Activated CD4-positive, alpha-beta T cell treated with anti-CD3 and anti-CD28 coated beads, Interleukin-2, Interleukin-4, amounts not matched to agents 100 ng/mL and 50 ng/mL, durations not matched to agents 16 hours and 8 hours (primary cell): ENCODE data around the gene NCOA7.
A peak's percentile ranks its signal among the peaks of the same experiment; 100 is the strongest.

ENCODE experiments used
- DNase-seq: peaks from one replicate; pipeline ENCODE4 v3.0.0-alpha.2; 2020; ENCODE audit warnings: low spot score

Gene NCOA7

DNA sequence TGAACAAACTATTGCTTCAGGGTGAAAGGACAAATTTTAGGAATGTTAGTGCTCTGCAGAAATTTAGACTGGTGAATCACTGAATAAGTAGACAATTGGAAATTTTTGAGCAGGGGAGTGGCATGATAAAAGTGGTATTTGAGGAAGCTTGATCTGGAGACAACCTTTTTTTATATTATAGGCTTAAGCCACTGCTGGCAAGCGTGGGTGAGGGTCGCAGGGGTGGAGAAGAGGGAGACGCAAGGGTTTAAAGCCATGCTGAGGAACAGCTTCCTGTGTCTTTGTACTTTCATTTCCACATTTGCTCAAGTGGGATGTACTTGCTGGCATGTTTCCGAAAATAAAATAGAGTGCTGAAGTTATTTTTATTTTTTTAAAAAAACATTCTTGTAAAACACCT, 23.7 kb downstream of the NCOA7 start:
- DNase-seq = no peak

DNA sequence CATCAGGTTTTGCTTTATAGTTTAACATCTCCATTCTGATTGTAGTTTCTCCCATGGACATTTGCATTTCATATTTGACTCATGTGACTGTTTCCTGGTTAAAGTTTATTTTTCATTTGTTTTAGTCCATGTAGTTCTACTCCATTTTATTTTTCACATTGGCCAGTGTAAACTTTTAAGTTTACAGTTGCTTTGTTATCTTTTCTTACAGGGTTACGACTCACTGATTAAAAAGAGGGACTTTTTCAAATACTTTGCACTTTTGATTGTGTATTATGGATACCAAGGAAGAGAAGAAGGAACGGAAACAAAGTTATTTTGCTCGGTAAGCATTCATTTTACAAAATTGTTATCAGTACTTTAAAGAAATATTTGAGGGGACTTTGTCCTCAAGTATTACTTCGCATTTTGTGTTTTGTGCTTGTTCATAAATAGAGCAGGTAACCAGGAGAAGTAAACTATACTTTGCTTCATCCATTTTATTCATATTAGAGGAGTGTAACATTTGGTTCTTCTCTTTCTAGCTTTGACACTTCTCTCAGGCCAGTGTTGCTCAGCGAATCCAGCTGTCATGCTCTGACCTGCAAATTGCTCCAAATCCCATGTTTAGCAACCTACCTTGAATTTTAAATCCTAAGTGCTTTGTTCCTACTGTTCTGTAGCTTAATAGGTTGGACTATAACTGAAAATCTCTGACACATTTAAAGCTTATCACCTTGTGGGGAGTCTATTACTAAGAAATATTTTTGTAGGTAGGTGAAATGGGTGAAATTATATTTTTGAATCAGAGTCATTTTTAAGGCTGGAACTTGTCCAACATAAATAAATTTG, 24.5 kb downstream of the NCOA7 start:
- DNase-seq = no peak

DNA sequence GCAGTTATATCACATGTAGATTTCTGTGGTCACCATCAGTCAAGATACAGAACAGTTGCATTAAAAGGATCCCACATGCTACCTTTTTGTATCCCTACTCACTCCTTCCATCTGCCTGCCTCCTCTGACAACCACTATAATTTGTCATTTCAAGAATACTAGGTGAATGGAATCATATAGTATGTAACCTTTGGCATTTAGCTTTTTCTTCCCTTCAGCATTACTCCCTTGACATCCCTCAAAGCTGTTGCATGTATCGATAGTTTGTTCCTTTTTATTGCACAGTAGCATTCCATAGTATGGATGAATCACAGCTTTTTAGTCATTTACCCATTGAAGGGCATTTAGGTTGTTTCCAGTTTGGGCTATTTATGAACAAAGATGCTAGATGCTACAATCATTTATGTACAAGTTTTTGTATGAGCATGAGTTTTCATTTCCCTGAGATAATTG, 26.1 kb downstream of the NCOA7 start:
- DNase-seq = no peak

DNA sequence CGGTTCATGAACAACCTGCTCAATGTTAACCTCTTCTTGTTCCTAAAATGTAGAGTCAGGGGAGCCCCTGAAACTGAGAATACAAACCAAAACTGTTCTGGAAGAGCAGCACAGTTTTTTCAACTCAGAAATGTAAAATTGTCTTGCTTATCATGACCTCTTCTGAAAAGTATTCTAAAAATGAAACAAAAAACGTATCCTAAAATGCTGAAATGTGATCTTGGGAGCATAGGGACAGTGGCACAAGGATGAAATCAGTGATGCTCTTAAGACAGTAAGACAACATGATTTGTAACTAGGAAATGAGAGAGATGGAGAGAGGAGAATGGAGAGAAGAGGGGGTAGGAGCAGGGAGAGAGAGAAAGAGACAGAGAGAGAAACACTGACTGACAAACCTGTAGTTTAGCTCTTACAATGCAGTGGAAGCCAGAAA, 27.5 kb downstream of the NCOA7 start:
- DNase-seq = no peak

DNA sequence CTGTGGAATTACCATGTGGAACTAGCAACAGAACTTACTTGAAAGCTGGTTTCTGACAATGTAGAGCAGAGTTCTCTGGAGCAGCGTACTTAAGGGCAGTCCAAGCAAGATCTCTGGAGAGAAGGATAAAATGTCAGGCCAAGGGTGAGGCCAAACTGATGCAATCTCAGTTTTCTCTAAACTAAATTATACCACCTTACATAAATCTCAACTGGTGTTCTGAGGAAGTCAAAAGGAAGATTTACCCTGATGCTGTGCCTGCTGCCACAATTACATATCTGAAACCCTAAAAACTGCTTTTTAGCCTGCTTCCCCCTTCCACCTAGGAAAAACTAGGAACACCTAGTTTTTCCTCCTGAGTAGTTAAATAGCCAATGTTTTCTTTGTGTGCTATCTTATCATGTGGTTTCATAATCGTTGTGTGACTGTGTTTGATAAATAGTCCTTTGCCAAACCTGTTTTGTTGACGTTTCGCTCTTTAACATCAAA, 28.1 kb downstream of the NCOA7 start:
- no peak for DNase-seq

DNA sequence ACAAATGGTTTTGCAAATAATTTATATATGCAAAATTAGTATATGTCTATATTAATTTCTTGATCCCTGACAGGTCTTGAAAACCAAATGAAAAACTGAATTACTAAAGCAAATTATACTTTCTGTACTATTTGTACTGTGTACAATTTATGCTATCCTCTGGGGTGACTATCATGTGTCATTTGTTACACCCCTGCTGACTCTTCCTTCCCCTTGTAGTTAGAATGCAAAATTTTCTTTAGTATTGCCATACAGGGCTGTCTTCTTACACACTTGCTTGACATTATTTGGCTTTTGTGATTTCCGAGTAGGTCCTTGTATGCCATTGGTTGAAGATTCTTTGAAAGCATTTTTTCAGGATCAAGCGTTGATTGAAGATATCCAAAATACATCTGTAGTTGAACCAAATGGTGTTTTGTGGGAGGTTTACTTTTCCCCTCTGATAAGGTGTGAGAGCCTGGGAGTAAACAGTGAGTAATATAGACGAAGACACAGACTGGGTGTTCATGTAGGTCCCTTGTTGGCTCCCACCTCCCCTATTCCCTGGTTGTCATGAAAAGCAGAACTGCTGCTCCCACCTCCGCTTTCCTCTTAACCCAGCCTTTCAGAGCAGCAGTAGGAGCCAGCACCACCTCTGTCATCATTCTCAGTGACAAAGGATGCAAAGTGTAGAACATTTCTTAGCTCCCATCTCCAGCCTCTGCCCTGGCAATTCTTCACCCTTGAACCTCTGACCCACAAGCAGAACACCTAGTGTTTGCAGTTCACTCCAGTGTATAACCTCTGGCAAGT, 29.0 kb downstream of the NCOA7 start:
- DNase-seq = no peak

DNA sequence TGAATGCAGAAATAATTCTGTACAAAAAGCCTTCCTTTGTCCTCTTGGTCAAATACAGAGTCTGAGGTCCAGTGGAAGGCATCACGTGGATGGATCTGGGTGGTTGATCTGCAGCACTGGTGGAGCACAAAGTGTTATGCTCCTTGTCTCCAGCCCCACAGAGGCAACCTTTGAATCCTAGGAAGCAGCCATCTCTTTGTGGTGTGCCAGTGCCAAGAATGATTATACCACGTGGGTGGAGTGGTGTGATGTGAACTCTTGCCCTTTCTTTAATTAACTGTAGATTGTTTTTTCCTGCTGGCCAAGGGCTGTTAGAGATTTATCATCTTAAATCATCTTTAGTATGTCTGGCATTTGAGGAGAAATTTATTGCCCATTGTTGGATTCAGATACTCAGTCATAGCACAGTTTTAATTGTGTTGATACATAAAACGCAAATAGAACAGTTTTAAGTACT, 31.1 kb downstream of the NCOA7 start:
- DNase-seq = no peak

DNA sequence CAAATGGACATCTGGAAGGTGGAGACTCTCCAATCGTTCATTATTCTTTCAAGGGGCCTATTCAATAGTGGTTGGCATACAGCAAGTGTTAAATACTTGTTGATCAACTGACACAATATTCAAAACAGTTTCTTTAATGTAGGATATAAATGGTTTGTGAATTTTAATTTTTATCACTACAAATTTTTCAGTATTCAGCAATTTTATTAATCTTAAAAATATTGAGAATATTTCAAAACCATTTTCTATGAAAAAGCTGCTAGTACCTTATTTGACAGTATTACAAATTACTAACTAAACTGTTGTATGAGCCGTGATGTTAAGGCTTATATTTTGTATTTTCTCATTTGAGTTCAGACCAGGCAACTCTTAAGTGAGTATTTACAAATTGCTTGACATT, 32.4 kb downstream of the NCOA7 start:
- DNase-seq = no peak

DNA sequence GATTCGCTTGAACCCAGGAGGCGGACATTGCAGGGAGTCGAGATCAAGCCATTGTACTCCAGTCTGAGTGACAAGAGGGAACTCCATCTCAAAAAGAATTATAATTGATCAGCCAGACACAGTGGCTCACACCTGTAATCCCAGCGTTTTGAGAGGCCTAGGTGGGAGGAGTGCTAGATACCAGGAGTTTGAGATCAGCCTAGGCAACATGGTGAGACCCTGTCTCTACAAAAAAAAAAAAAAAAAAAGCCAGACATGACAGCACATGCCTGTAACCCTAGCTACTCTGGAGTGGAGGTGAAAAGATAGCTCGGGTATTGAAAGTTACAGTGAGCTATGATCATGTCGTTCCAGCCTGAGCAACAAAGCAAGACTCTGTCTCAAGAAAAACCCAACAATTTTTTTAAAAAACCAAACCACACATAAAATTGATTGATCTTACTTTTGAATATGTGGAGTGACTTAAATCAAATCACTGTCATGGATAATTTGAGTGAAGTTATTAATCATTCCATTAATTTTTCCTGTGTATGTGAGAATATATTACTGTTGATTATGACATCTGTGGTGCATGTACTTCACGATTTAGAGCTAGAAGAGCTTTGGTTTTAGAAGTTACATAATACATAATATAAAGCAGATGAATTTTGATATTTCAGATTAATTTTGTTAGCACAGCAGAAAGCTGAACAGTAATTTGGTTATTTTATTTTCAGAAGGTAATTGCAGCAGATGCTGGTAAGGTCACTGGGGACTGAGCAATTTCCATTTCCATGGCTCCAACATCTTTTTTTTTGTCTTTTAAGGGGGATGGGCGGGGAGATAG, 34.4 kb downstream of the NCOA7 start:
- DNase-seq = no peak

DNA sequence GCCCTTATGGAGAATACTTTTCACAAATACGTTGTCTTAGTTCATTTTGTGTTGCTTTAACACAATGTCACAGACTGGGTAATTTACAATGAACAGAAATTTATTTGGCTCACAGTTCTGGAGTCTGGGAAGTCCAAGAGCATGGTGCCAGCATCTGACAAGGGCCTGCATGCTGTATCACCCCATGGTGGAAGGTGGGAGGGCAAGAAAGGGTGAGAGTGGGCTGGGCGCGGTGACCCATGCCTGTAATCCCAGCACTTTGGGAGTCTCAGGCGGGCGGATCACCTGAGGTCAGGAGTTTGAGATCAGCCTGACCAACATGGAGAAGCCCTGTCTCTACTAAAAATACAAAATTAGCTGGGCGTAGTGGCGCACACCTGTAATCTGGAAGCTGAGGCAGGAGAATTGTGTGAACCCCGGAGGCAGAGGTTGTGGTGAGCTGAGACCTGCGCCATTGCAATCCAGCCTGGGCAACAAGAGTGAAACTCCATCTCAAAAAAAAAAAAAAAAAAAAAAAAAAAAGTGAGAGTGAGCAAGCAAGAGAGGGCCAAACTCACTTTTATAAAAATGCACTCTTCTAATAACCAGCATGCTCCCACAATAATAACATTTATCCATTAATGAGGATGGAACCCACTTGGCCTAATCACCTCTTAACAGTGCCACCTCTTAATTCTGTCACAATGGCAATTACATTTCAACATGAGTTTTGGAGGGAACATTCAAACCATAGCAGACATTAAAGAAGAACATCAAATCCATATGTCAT, 36.1 kb downstream of the NCOA7 start:
- DNase-seq = no peak

DNA sequence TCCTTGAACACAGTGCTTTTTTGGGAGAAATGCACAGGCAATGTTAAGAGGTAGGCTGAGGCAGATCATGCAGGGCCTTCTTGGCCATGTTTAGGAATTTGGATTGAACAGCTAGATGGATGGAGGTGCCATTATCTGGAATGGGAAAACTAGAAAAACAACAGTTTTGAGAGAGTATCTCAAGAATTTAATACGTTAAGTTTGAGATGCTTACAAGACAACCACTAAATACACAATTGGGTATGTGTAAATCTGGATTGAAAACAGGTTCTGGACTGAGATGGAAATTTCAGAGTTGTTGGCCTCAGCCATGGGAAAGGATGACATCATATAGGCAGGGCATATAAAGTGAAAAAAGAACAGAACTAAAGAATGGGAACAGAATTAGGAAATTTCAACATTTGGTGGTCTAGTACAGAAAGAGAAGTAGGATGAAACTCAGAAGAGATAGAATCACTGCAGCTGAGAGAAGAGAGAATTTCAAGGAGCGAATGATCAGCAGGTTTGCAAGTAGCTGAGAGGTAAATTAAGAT, 37.1 kb downstream of the NCOA7 start:
- no peak for DNase-seq

DNA sequence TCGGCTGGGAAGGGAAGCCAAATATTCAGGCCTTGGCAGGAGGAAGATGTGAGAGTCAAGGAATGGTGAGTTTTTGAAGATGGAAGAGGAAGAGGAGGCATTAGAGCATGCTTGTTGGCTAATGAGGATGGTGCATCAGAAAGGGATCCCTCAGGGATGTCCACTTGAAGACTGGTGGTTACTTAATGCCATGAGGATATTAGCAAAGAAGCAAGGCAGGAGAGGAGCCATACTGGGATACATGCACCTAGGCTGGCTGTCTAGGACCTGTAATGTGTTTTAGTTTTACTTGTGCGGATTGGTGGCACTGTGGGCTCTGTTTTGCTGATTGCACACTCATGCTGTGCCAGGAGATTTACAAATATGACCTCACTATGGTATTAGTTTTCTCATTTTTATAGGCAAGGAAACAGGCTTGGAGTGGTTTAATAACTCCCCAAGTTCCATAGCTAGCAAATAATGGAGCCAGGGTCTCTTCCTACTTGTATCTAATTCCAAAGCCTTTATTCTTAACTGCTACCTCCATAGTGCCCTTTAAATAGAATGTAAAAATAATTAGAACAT, 37.8 kb downstream of the NCOA7 start:
- no peak for DNase-seq

DNA sequence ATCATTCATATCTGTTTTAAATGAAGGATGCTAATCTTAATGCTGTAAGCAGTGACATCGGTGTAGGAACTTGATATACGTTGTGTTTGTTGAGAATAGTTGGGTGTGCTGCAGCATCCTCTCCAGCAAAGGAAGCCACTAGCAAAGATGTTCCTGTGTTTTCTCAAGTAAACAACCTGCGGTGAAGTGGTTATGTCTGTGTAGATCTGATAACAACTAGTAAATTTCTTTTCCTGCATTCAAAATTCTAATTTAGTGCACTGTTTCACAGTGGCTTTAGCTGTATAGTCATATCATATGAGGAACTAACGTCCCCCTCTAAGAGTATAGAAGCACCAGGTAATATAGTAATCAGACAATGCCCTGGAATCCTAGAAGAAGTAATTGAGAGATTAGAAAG, 38.7 kb downstream of the NCOA7 start:
- peak; percentile 24 for DNase-seq

DNA sequence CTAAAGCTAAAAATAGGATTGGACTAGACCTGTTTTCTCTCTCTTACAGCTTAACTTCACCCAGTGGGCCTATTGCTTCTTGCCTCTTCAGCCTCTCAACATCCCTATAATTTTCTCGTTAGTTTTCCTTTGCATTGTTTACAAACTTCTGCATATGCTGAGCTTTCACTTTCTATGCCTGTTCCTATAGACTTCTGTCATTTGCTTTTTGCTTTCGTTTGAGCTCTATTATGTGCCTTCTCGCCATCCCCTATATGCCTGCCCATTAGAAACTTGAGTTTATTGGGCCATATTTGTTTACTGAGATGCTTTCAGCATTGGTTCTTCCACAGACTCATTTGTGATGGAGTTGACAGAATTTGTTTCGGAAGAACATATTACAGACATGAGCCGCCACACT, 40.9 kb downstream of the NCOA7 start:
- no peak for DNase-seq

DNA sequence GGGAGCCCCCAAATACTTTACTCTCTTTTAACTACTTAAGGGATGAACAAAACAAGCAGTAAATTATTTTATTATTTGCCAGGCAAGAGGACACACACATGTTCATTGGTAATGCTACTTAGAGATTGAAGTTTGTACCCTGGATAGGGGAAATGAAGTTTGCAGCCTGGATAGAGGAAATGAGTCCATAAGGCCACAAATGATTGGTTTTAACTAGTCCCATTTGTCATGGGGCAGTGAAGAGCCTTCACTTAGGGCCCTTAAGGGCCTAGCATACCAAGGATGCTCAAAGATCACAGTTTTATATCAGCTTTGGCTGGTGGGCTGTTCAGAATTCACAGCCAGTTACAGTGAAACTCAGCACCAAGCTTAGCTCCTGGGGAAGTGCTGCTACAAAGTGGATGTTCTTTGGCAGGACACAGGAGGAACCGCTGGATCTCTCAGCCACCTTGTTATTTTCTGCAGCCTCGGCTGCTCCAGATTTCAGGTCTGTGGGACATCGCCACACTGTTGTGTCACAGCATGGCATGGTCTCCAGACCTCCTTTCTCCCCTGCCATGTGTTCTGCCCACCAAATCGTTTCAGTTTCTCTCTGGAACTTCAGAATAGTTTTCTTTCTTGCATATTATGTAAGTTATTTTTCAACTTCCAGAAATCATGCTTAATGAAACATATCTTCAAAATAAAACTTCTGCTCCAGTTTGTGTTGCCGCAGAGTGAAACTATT, 41.8 kb downstream of the NCOA7 start:
- no peak for DNase-seq

DNA sequence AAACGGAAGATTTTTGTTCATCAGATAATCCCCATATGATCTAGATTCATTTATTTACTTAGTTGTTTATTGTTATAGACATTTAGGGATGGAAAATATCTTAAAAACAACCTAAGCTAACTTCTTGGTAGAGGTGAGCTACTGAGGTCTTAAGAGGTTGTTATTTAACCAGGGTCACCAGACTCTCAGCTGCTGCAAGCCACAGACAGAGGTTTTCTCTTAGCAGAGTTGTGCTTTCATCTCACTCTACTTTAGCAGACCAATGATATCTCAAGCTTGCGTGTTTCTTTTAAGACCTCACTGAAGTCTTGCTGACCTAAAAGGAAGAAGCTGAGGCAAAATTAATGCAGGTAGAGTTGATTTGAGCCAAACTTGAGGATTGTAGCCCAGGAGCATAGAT, 43.6 kb downstream of the NCOA7 start:
- no peak for DNase-seq

DNA sequence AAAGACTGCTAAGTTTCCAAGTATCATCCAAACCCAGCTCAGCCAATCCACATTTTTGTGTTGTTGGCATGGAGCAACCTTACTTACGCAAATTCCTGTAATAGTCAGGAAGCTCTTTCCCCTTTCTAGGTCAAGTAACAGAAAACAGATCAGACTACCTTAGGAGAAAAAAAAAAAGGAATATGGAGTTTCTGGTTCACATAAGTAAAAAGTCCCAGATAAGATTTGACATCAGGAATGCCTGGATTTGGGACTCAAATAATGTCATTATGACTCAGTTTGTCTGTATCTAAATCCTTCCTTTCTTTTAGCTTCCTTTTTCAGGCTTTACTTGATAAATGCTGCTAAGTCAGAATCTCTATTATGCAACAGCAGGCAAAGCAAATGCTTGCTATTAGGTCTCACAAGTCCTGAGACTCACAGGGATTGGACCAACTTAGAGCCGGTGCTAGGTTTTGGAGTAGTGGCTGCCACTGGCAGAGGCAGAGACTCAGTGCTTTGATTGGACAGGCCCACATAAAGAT, 44.5 kb downstream of the NCOA7 start:
- no peak for DNase-seq

DNA sequence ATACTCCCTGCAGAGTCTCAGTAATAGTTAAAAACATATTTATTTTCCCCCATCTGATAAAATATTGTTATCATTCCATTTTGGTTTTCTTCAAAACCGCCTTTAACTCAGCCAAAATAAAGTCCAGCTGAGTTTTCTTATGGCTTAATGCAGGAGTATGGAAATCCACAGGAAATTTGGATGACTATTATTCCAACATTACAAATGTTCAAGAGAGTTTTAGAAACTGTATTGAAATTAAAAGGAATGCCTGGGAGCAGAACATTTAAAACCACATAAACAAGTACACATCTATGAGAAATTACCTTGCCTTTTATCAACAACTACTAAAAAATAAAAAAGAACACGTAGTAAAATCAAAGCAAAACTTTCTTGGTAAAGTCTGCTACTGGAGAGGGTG, 45.7 kb downstream of the NCOA7 start:
- no peak for DNase-seq

DNA sequence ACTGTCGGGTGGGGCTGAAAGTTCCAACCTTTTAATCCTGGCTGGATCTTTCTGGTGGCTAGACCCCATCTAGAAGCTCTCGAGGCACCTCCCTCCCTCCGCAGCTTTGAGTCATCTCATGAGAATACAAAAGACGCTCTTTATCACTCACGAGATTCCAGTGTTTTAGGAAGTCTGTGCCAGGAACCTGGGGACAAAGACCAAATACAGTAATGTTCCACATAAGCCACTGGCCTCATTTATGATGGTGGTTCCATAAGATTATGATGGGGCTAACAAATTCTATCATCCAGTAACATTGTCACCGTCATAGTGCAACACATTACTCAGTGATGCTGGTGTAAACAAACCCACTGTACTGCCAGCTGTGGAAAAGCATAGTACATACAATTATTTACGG, 48.7 kb downstream of the NCOA7 start:
- DNase-seq = no peak

DNA sequence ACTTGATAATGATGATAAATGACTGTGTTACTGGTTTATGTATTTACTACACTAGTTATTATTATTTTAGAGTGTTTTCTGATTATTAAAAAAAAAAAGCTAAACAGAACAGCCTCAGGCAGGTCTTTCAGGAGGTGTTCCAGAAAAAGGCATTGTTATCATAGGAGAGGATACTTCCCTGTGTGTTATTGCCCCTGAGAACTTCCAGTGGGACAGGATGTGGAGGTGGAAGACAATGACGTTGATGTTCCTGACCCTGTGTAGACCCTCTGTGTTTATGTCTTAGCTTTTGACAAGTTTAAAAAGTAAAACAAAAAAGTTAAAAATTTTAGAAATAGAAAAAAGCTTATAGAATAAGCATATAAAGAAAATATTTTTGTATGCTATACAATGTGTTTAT, 49.1 kb downstream of the NCOA7 start:
- DNase-seq = no peak
